Type B pancreatic cell (in vitro differentiated cells): ENCODE measurements around the gene ITPKA. TPM values are rescaled to one million over a fixed set of nuclear protein-coding genes. Genes with fewer than 3 reads are reported as not detected.

Experiments
- DNase-seq: peaks from one replicate; pipeline ENCODE4 v3.0.0; 2021; ENCODE audit warnings: mixed read lengths; ENCODE audit not compliant: unreplicated experiment; ENCODE audit errors: extremely low spot score
- H3K27ac Mint-ChIP-seq: 2 replicates; pipeline ENCODE4 v1.8.0; 2021; ENCODE audit warnings: mild to moderate bottlenecking, mixed read lengths
- H3K27me3 Mint-ChIP-seq: 2 replicates; pipeline ENCODE4 v1.8.0; 2021; ENCODE audit warnings: mixed read lengths
- H3K36me3 Mint-ChIP-seq: 2 replicates; pipeline ENCODE4 v1.8.0; 2021; ENCODE audit warnings: mixed read lengths
- H3K4me1 Mint-ChIP-seq: one replicate; pipeline ENCODE4 v1.8.0; 2021; ENCODE audit warnings: mixed read lengths; ENCODE audit not compliant: unreplicated experiment
- H3K4me3 Mint-ChIP-seq: 2 replicates; pipeline ENCODE4 v1.8.0; 2021; ENCODE audit warnings: mild to moderate bottlenecking, mixed read lengths
- H3K9me3 Mint-ChIP-seq: 2 replicates; pipeline ENCODE4 v1.8.0; 2021; ENCODE audit warnings: mixed read lengths
- total RNA-seq: library from RNA; stranded (reverse); gene quantifications from 2 replicates; pipeline ENCODE4 v1.2.1, GENCODE V29; 2021; ENCODE audit warnings: low replicate concordance
- TF ChIP-seq, protein P1 (sequence below): fragments of 200-600 bp; sonication (generic); conservative IDR thresholded peaks from 2 replicates; pipeline ENCODE4 v1.5.0; 2021; ENCODE audit warnings: antibody characterized with exemption, mild to moderate bottlenecking

The ITPKA gene
- total RNA-seq, 1 donor from 2014 or later, result 1.9 TPM

DNA sequence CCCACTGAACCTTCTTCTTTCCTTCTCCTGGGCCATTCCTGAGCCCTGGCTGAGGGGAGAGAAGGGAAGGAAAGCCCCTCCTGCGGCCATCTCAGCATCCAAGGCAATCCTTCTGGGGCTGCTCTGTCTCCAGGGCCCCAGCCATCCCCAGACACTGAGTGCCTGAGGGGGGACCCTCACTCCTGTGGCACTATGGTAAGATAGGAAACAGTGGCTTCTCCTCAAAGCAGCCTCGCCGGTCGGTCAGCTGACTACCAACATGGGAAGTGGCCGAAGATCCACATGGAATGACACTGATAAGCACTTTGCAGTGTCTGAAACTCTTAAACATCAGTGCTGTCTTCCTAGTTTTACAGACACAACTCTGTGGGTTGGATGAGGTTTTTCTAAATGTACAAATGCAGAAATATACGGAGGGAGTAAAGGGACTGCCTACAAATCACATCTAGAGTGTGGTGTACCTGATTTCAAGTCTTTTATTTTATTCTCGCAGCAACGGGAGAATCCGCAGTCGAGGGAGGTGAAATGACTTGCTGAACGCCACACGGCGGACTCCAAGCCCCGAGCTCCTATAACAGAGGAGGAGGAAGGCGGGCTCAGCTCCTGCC lies 973 bp upstream of the ITPKA start:
- peaks cover 48% of the 10 kb centered on the region for H3K27me3 Mint-ChIP-seq
- peak overlapping the region; percentile 90 for H3K4me3 Mint-ChIP-seq
- no peak for DNase-seq
- TF ChIP-seq, protein P1, sequence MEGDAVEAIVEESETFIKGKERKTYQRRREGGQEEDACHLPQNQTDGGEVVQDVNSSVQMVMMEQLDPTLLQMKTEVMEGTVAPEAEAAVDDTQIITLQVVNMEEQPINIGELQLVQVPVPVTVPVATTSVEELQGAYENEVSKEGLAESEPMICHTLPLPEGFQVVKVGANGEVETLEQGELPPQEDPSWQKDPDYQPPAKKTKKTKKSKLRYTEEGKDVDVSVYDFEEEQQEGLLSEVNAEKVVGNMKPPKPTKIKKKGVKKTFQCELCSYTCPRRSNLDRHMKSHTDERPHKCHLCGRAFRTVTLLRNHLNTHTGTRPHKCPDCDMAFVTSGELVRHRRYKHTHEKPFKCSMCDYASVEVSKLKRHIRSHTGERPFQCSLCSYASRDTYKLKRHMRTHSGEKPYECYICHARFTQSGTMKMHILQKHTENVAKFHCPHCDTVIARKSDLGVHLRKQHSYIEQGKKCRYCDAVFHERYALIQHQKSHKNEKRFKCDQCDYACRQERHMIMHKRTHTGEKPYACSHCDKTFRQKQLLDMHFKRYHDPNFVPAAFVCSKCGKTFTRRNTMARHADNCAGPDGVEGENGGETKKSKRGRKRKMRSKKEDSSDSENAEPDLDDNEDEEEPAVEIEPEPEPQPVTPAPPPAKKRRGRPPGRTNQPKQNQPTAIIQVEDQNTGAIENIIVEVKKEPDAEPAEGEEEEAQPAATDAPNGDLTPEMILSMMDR, result no peak
- peaks cover 7% of the 10 kb centered on the region for H3K4me1 Mint-ChIP-seq
- peak overlapping the region; percentile 43 for H3K27ac Mint-ChIP-seq
- no peaks in the 10 kb centered on the region for H3K9me3 Mint-ChIP-seq
- no peaks in the 10 kb centered on the region for H3K36me3 Mint-ChIP-seq

DNA sequence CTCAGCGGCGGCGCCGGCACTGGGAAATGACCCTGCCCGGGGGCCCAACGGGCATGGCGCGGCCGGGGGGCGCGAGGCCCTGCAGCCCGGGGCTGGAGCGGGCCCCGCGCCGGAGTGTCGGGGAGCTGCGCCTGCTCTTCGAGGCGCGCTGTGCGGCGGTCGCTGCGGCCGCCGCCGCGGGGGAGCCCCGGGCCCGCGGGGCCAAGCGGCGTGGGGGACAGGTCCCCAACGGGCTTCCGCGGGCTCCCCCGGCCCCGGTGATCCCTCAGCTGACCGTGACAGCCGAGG lies 172 bp downstream of the ITPKA start:
- peaks cover 60% of the 10 kb centered on the region for H3K27me3 Mint-ChIP-seq
- no peaks in the 10 kb centered on the region for H3K9me3 Mint-ChIP-seq
- no peak overlapping the region for H3K4me3 Mint-ChIP-seq
- TF ChIP-seq, protein P1, result no peak
- DNase-seq, result no peak
- peaks cover 7% of the 10 kb centered on the region for H3K4me1 Mint-ChIP-seq
- no peak overlapping the region for H3K27ac Mint-ChIP-seq
- no peaks in the 10 kb centered on the region for H3K36me3 Mint-ChIP-seq

DNA sequence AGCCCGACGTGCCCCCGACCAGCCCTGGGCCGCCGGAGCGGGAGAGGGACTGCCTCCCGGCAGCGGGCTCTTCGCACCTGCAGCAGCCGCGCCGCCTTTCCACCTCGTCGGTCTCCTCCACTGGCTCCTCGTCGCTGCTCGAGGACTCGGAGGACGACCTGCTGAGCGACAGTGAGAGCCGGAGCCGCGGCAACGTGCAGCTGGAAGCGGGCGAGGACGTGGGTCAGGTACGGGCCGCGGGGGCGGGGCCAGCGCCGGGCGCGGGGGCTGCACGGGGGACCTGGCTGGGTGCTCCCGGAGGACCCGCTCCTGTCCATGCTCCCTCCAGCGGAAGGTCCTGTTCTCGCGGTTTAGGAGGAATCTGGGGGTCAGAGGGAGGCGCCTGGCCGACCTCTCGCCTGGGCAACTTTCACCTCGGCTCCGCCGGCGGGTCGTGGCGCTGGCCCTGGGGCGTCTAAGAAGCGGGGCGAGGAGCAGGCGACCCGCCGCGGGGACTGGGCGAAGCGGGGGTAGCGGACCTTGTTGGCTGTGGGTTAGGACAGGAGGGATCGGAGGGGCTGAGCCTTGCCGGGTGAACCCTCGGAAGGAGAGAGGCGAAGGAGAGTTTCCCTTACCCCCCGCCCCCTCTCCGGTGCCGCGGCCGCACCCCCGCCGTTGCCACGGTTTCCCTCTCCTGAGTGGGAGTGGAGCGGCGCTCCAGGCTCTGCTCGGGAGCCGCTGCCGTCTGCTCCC lies 682 bp downstream of the ITPKA start:
- no peak overlapping the region for H3K27ac Mint-ChIP-seq

DNA sequence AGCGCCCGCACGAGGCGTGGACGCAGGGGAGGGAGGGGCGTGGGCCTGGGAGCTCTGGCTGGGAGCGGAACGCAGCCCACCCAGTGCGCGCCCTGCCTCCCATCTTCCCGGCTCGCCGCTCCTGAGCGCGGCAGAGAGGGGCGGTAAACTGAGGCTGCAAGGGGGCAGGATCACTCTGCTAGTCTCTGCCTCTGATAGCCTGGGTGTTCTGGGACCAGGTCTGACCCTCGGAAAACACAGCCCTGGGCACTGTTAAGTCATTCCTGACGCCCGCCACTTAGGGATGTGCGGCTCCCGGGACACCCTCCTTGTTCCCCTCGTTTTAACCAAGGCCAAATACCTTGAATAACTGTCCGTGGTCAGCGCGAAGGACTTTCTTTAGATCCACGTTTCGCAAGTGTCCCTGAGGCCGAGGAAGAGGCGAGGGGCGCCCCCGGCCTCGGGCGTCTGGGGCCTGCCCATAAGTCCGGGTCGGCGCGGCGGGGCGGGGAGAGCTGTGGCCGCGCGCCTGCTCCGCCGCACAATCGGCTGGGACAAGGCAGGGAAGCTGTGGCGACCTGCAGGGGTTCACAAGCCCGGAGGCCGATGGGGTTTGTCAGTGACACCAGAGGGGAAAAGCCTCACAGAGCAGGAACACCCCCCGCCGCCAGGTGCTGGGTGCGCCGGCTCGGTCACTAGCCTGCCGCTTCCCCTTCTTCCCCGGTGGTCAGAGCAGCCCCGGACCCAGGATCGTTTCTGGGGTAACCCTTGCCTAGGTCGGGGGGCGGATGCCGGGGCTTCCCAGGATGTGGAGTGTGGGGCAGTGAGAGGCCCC lies 1.5 kb downstream of the ITPKA start:
- Mint-ChIP-seq H3K27ac (no peak overlapping the region), H3K36me3 (no peaks in the 10 kb centered on the region), H3K27me3 (peaks cover 73% of the 10 kb centered on the region), H3K4me1 (peaks cover 7% of the 10 kb centered on the region), H3K4me3 (peak overlapping the region; percentile 71), H3K9me3 (no peaks in the 10 kb centered on the region)
- peak; percentile 73 for DNase-seq
- TF ChIP-seq, protein P1, result no peak

More for the DNA sequence above, 682 bp downstream of the ITPKA start:
- Mint-ChIP-seq H3K27me3 (peaks cover 65% of the 10 kb centered on the region), H3K4me1 (peaks cover 7% of the 10 kb centered on the region), H3K4me3 (peak overlapping the region; percentile 63), H3K36me3 (no peaks in the 10 kb centered on the region), H3K9me3 (no peaks in the 10 kb centered on the region)
- DNase-seq, result peak; percentile 71
- TF ChIP-seq, protein P1, result no peak

DNA sequence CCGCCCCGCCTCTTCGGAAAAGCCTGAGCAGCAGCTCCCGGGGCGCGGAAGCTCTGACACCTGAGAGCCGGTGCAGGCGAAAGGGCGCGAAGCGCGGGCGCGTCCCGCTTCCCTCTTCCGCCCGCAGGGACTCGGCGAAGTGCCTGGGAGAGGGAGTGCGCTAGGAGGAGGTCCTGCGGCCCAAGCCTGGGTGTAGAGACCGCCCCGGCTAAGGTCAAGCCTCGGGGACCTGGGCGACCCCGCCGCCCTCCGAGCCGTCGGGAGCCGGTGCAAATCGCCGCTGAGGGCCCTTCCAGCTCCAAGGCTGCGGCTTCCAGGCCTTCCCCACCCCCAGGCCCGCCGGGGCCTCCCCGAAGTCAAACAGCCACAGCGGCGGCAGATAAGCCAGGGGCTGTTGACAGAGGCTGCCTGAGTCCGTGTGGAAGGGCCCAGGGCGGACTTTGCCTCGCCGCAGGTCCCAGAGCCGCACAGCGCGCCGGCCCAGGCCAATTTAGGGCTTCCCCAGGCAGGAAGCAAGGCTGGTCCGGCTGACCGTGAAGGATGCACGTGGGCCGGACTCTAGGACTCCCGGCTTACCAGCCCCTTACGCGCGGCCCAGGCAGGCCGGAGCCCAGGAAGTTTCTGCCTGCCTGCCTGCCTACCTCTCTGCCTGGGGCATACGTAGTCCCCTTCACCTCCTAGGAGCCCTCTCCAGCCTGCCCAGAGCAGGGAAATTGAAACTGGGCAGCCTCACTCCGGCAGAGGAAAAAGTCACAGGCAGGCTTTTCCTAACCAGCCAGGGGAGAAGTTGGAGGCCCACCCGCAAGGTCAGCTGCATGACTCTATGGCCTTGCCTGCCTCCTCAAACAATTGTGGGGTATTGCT lies 2.3 kb downstream of the ITPKA start:
- no peak for DNase-seq
- H3K36me3 Mint-ChIP-seq, result no peaks in the 10 kb centered on the region
- H3K4me1 Mint-ChIP-seq, result peaks cover 7% of the 10 kb centered on the region
- H3K27me3 Mint-ChIP-seq, result peaks cover 77% of the 10 kb centered on the region
- TF ChIP-seq, protein P1, result no peak
- H3K27ac Mint-ChIP-seq, result no peak overlapping the region
- peak overlapping the region; percentile 52 for H3K4me3 Mint-ChIP-seq
- no peaks in the 10 kb centered on the region for H3K9me3 Mint-ChIP-seq
